Activated CD4-positive, alpha-beta T cell treated with anti-CD3 and anti-CD28 coated beads, Interleukin-2, amount 50 U/mL, for 1 hour (primary cell): ENCODE measurements around the gene TAPBPL.
A peak's percentile ranks its signal among the peaks of the same experiment; 100 is the strongest.
"Not testable (repeated sequence)": the region's sequence is repeated elsewhere in the genome, so short reads cannot be mapped to it uniquely, and the experiment has no call there.

Experiments used
- DNase-seq: peaks from one replicate; pipeline ENCODE4 v3.0.0-alpha.2; 2020

Gene TAPBPL, protein sequence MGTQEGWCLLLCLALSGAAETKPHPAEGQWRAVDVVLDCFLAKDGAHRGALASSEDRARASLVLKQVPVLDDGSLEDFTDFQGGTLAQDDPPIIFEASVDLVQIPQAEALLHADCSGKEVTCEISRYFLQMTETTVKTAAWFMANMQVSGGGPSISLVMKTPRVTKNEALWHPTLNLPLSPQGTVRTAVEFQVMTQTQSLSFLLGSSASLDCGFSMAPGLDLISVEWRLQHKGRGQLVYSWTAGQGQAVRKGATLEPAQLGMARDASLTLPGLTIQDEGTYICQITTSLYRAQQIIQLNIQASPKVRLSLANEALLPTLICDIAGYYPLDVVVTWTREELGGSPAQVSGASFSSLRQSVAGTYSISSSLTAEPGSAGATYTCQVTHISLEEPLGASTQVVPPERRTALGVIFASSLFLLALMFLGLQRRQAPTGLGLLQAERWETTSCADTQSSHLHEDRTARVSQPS

DNA sequence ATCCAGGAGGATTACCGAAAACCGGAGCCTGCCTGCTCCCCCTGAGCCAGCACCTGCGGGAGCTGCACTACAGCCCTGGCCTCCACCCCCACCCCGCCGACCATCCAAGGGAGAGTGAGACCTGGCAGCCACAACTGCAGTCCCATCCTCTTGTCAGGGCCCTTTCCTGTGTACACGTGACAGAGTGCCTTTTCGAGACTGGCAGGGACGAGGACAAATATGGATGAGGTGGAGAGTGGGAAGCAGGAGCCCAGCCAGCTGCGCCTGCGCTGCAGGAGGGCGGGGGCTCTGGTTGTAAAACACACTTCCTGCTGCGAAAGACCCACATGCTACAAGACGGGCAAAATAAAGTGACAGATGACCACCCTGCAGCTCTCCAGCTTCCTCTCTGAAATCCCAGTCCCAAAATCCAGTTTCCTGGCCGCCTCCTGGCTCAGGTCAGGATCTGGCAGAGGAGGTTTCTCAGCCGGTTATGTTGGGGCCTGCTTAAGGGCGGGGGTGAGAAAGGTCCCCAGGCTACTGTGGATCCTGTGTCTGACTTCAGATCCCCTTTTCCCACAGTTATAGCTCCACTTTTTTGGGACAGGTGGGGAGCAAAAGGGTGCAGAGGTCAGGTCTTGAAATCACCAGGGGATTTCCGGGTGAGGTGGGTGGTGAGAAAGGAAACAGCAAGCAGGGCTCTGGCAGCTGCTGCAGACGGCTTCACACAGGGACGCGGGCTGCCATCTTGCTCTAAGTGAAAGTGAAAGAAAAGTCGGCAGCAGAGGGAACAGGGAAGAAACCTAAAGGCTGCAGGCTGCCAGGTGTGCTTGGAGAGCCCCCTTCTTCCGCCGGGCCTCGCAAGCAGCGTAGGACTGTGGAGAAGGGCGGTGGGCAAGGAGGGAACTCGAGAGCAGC is at the start of gene TAPBPL:
TSS of gene TAPBPL (plus strand) at position 695 of the 897 bp plus-strand sequence. CDS start 207 bp downstream, outside the sequence.
- DNase-seq = peak; percentile 71

DNA sequence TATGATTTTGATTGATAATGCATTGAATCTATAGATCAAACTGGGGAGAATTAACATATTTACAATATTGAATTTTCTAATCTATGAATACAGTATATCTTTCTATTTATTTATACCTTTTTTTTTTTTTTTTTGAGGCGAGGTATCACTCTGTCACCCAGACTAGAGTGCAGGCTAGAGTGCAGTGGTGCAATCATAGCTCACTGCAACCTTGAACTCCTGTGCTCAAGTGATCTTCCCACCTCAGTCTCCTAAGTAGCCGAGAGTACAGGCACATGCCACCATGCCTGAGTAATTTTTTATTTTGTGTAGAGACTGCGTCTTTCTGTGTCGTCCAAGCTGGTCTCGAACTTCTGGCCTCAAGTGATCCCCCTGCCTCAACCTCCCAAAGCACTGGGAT is 47.5 kb upstream of the TAPBPL start:
- DNase-seq = no peak

DNA sequence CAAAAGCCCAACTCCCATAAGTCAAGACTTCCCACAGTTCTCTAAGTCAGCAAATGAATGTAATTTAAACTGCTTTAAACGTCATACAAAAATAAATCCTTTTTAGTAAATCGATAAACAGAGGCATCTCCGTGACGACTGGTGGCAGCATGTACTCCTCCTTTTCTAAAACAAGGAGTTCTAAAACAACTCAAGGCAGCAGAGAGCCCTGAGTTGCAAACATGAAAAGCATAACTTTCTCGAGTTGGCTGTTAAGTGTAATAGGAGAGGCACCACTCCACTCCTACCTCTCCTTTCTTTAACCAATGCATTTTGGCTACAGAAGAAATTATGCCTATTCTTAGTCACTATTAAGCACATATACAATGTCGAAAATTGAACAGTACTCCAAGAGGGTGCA is 45.9 kb upstream of the TAPBPL start:
- DNase-seq = no peak

DNA sequence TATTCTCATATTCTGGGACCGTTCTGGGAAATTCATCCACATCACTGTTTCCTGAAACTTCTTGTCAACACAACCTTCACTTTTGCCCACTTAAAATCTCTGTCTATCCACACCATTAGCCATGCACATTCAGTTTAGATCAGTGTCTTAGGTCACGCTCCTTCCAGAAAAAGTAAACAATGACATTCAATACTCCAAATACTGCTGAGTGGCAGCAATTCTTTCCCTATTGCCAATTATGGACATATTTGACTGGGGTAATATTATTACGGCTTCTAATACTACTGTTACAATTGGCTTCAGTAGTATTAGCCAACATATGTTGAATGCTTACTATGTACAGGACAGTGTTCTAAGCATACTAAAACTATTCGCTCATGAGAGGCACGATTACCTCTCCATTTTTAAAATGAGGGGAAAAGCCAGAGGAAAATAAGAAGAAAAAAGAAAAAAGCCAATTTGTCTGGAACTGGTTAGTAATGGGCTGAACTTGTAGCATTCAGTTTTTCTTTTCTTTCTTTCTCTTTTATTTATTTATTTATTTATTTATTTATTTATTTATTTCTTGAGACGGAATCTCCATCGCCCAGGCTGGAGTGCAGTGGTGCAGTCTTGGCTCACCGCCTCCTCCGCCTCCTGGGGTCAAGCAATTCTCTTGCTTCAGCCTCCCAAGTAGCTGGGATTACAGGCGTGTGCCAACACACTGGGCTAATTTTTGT is 44.4 kb upstream of the TAPBPL start:
- DNase-seq = no peak

DNA sequence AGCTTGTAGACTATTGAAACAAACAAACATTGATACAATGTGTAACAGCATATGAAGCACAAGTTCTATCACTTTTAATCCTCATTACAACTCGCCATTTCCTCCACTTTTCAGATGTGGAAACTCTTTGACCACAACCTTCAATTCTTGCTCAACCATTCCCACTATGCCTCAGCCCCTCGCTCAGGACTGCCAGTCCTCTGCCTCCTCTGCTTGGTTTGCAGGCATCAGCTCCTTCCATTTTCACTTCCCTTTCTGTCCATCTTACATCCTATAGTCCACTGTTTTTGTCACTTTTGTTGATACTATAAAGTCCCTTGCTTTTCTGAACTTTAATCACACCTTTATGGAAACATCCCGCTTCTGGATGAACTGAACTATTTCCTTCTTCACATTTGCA is 35.2 kb upstream of the TAPBPL start:
- DNase-seq = no peak

DNA sequence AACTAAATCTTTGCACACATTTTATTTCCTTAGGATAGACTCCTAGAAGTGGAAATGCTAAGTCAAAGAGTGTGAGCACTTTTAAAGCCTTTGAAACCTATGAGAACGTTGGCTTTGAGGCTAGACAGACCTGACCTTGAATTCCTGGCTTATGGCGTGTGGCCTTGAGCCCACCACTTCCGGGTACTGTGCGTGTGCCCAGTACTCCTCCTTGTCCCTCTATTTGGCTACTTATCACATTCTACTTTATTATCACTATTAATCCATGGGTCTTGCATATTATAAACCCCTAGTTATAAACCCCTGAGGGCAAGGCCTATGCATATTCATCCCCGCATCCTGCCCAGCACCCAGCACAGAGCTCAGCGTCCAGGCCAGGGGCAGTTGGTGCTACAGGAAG is 33.0 kb upstream of the TAPBPL start:
- no peak for DNase-seq

DNA sequence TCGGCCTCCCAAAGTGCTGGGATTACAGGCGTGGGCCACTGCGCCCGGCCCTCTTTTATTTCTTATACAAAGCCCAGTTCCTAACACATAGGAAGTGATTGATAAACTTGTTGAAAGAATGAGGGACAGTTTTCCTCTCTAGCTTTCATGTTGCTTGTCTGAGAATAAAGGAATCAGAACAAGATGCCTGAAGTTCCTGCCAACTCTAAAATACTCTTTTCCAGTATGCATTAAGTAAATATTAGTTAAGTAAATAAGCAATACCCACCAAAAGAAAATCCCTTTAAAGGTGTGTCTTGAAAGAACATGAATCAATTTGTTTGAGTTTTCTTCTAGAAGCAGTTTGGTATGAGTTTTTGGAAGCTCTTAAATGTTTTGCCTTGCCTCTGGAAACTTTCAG is 31.5 kb upstream of the TAPBPL start:
- DNase-seq = no peak

DNA sequence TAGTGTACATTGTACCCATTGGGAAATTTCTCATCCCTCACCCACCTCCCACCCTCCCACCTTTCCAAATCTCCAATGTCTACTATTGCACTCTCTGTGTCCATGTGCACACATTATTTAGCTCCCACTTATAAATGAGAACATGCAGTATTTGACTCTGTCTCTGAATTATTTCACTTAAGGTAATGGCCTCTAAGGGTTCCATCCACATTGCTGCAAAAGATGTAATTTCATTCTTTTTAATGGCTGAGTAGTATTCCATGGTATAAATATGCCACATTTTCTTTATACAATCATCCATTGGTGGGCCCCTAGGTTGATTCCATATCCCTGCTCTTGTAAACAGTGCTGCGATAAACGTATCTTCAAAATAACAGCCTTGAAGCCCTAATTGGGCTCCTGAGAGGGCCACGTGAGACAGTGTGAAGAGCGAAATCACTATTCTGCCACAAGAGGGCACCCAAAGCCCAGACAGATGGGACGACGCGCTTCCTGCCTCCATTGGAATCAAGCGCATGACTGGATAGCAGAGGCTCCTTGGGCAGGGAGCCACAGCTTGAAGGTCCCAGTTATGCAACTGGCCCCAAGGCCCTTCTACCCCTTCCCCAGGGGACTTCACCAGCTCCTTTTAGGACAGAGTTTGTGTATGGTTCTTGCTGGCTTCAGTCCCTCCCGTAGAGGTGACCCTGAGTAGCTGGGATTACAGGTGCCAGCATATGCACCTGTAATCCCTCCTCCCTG is 28.4 kb upstream of the TAPBPL start:
- peak; percentile 66 for DNase-seq

DNA sequence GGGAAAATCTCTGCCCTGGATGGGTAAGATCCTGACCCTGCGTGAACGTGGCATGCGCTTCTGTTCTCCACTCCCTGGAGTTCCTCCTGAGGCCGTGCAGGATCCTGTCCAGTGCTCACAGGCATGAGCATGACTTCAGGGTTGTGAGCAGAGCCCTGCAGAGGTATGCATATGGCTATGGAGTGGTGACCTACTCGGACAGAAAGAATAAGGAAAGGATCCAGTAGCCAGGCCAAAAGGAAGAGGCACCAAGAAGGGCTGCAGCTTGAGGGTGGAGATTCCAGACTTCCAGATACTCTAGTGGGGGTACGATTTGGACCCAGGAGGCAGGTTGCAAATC is 27.9 kb upstream of the TAPBPL start:
- DNase-seq = no peak

DNA sequence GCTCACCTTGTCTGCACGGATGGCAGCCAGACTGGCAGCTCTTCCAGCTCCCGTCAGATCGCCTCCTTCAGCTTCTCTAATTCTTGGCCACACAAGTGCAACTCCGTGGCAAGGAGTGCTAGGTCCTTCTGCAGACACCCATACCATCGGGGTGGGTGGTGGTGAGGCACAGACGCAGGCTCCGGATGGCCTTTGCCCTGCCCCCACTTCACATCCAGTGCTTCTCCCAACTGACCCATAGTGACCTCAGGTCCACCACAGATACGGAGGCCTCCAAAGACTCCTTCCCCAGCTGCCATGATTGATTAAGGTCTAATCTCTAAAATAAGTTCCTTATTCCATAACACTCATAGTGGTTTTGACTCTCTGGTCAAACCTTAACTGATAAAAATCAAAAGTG is 27.0 kb upstream of the TAPBPL start:
- no peak for DNase-seq

DNA sequence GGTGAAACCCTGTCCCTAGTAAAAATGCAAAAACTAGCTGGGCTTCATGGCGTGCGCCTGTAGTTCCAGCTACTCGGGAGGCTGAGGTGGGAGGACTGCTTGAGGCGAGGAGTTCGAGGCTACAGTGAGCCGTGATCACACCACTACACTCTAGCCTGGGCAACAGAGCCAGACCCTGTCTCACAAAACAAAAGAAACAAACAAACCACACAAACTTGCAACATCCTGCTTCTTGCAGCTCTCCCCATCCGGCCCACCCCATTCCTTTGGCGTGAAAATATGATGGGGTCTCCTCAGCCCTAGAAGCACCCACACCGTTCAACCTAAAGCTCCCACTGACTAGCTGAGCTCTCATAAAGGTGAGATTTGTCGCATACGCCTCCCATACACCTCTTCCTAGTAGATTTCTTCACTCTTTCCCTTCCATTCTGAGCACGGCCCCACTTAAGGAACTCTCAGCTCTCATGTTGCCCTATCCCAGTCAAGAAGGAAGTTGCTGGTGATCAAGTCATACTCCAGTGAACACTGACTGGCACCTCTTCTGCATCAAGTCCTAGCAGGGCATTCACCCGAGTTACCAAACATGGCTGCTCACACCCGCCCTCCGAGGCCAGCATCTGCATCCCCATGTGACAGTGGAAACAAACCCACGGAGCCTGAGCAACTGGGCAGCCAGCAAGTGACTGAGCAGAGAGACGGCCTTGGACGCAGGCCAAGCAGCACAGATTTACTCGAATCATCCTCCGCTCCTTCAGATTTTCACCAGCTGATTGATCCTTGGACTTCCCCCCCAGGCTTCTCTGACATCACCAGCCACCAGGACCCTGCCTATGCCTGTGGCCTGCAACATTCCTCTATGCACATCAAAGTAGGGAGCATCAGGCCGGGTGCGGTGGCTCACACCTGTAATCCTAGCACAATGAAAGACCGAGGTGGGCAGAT is 26.0 kb upstream of the TAPBPL start:
- DNase-seq = no peak

DNA sequence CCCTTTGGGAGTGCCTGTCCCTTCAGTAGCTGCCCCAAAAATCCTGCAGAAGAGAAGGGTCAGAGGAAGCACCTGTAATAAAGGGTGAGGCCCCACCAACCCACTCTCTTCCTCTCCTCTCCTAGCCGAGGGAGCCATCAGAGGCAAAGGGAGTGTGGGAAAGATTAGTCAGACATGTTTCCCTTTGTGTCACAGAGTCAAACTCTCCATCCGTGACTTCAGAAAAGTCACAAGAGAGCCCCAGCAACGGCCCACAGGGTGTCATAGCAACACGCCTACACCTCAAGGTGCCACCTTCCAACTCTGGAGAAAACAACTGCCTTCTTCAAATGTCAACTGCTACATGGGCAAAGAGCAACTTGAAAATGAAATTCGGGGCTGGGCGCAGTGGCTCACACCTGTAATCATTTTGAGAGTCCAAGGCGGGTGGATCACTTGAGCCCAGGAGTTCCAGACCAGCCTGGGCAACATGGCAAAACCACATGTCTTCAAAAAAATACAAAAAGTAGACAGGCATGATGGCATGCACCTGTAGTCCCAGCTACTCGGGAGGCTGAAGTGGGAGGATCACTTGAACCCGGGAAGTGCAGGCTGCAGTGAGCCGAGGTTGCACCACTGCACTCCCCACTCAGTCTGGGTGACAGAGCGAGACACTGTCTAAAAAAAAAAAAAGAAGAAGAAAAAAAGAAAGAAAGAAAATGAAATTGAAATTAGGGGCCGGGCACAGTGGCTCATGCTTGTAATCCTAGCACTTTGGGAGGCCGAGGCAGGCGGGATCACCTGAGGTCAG is 24.8 kb upstream of the TAPBPL start:
- DNase-seq = peak; percentile 79

DNA sequence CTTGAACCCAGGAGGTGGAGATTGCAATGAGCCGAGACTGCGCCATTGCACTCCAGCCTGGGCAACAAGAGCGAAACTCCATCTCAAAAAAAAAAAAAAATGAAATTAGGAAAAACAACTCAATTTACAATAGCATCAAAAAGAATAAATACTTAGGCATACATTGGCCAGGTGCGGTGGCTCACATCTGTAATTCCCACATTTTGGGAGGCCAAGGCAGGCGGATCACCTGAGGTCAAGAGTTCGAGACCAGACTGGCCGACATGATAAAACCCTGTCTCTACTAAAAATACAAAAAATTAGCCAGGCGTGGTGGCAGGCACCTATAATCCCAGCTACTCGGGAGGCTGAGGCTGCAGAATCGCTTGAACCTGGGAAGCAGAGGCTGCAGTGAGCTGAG is 24.0 kb upstream of the TAPBPL start:
- not testable (repeated sequence) for DNase-seq

DNA sequence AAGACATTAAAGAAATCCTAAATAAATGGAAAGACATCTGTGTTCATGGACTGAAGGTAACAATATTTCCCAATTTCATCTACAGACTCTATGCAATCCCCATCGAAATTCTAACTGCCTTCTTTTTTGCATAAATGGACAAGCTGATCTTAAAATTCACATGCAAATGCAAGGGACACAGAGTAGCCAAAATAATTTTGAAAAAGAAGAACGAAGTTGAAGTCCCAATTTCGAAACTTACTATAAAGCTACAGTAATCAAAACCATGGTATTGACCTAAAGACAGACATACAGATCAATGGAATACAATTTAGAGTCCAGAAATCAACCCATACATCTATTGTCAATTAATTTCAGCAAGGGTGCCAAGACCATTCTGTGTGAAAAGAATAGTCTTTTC is 23.5 kb upstream of the TAPBPL start:
- DNase-seq = no peak

DNA sequence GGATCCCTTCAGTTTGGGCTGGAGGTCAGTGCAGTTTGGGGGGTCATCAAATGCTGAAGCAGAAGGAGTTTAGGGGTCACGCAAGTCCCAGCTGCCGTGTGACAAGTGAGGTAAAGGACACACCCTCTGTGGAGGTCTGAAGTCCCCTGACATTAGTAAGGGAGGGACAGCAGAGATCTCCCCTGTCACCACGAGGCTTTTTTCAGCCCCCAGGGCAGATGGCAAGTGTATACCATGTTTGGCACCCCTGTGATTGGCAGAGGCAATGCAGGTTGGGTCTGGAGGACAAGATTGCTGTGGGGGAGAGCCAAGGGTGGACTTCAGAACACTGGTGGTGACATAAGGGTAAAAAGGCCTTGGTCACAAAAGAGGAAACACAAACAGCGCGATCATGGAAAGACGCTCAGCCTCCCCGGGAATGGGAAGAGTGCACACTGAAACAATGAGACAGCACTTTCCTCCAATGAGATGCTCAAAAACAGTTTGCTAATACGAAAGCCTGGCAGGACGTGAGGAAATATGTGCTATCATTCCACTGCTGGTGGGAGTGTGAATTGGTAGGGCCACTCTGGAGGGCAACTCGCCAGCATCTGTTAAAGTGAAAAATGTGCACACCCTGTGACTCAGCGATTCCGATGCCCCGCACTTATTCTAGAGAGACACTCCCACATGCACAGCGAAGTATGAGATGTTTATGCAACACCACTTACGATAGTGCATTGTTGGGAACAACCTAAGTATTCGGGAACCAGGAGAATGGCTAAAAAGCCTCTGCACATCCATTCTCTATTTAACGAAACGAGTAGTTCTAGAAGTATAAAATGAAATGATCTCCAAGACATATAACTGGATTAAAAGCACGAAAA is 21.5 kb upstream of the TAPBPL start:
- DNase-seq = peak; percentile 32

DNA sequence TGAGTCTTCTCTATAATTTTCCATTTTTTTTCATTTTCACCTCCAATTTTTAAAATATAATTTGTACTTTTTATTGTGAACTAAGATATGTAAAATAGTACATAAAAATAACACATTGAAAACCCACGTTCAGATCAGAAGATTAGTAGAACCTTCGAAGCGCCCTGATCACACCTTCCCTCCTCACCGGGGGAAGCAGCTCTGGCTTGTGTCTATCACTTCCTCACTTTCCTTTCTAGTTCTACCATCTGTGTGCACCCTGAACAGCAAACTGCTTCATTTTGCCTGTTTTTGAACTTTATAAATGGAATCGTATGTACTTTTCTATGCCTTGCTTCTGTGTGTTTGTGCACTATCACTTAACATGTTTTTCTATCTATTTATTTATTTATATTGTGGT is 18.9 kb upstream of the TAPBPL start:
- DNase-seq = no peak

DNA sequence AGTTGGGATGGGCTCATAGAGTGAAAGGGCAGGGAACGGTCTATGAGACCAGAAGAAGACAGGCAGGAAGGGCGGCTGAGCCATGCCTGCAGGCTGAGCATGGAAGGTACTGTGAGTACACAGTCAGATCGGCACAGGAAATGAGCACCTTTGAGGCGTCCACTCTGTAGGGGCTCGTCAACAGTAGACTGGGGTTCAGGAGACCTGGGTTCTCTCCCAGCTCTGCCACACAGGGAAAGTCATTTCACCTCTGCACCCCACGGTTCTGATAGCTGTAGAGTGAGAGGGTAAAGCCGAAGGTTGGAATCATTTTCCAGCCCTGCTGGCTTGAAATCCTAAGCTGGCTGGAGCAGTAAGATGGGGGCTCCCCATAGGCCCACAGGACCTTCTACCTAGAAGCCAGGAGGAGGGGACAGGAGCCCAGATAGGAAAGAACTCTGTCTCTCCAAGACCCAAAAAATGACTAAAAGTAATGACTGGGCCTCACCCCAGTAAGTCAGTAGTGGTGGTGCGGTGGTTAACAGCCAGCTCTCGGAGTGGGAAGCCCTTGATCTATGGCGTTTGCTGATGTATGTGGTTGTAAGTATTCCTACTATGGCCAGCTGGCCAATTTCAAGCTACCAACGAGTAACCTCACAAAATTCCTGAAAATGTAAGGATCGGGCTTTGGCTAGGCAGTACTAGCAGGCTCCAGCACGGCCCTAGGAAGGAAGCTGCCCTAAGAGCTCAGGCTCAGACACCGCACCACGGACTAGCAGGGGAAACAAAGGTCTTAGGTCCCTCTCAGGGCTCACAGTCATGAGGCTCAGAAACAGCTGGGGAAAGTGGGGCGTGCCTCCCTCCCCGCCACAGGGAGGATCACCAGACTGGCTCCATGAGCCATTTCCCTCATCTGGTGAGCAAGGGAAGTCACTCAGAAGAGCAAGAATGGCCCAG is 17.4 kb upstream of the TAPBPL start:
- peak; percentile 28 for DNase-seq

DNA sequence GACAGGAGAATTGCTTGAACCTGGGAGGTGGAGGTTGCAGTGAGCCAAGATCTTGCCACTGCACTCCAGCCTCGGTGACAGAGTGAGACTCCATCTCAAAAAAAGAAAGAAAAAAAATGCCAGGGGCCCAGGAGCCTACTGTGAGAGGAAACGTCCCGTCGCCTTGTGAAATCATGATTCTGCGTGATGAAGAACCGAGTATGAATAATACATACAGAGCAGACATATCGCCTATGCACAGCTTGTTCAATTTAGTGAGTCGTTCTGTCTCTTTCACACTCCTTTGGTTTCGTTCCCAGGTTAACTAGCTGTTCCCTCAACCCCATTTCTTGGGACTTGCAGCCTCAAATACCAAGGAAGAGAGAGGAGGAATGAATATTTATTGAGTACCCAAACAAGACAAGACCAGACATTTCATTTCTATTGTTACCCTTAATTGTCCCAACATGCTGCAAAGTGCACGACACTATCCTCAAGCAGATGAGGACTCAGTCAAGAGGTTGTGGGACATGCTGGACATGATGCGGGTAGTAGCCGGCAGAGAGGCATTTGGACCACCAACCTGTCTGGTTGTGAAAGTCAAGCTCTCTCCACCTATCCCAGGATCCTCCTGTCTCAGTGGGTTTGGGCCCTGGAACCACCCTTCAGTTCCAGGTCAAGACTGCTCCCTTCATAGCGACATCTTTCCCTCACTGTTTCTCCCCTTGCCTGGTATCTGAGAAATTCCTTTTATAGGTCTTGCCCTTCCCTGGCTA is 15.7 kb upstream of the TAPBPL start:
- no peak for DNase-seq
